Measurements from ENCODE around the gene RASAL3.

The RASAL3 gene

DNA sequence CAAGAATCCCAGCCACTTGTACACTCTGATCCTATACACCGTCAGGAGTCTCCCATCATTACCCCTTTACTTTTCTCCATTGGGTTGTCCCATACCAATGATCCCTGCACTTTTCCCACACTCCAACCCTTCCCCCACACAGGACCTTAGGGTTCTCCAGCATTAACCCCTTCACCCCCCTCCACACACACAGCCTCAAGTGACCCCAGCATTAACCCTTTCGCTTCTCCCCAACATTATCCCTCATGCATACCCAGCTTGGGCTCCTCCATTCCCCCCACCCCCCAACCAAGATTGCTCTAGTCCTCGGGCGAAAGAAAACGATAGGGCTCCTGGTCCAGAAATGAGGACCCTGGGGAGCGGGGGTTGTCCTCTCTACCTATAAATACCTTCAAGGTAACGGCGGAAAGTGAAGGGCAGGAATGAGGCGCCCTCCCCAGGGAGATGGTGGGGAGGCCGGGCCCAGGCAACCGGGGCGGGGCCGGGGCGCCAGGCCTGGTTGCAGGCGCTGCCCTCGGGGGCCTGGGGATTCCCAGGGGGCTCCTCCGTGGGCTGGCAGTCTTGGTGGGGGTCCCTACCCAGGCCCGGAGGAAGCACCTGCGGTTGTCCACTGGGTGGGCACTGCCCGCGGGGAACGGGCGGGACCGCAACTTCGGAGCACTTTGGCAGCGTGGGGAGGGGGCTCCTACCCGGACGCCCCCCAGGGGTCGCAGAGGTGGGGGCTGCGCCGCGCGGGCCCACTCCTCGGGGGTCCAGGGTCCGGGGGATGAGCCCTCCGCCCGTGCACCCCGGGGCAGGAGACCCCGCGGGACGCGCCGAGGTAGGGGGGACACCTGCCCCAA is 15.3 kb downstream of the RASAL3 start:
- DNase-seq: no peak

DNA sequence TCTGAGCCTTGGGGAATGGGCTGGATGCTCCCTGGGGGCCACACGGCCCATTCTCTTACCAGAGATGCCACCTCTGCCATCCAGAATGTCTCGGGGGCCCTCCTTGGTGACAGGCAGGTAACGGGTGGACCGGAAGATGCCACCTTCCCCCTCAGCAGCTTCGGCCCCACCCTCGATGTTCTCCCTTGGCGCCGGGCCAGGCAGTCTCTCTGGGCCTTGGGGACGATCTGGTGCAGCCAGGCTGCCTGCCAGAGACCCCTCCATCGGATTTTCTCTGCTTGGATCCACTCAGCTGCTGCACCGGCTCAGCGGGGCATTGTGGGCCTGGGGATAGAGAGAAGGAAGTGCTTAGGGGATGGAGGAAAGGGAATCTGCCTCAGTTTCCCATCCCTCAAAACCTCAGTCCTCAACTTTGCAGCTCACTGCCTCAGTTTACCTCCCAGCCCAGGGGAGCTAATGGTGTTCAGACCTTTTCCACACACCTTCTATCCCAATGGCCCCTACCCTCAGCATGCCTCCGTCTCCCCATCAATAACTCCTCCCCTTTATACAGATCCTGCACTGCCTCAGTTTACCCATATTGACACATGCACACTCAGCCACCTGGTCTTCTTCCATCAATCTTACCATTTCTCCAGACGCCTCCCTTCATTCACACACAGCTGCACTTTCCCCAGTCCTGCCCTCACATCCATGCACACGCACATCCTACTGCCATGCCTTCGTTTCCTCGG is 16.1 kb downstream of the RASAL3 start:
- DNase-seq: no peak

DNA sequence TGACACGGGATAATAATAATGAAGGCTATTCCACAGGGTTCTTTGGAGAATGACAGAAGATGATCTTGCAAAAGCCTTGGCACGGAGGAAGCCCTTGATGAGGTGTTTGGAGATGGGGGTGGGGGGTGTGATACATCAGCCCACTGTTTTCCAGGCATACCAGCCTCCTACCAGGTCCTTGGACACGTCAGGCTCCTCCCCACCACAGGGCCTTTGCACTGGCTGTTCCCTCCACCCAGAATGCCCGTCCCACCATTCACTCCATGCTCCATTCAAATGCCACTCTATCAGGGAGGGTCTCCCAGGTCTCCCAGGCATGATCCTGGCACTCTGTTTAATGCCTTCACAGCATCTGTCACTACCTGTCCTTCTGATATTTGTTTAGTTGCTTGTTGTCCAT is 17.3 kb downstream of the RASAL3 start:
- no peak for DNase-seq

DNA sequence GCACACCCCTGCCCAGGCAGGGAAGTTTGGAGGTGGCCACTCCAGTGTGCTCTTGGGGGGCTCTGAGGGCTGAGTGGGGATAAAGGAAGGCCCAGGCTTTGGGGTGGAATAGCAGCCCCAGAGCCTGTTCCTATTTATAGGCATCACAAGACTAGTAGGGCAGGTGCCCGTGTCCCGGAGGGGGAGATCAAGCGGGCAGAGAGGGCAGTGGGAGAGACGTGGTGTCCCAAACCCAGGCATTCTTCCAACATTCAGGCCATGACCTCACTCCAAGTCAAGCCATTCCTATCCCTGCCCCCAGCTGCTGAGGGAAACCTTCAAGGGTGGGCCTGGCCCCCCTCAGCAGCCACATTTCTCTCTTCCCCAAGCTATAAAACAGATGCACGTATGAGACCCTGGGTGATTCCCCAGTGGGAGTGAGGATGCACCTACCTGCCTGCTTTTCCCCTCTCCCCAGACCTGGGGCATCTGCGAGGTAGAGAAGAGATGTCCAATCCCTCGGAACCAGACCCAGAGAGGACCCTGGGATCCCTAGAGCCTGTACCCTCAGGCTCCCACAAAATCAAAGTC is 18.5 kb downstream of the RASAL3 start:
- no peak for DNase-seq

DNA sequence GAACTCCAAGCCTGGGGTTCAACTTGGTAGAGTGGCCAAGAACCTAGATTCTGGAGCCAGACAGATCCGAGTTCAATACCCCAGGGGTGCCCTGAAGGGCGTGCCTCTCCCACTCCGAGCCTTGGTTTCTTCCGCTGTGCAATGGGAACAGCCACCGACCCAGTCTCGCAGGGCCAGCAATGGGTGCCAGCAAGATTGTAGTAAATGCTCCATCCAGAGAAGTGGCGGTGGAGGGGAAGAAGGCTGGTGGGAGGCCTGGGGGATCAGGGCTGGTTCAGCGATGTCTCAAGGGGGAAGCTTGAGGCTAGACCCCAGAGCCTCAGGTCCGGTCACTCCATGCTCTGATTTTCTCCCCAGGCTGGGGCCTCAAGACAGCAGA is 19.1 kb downstream of the RASAL3 start:
- no peak for DNase-seq

DNA sequence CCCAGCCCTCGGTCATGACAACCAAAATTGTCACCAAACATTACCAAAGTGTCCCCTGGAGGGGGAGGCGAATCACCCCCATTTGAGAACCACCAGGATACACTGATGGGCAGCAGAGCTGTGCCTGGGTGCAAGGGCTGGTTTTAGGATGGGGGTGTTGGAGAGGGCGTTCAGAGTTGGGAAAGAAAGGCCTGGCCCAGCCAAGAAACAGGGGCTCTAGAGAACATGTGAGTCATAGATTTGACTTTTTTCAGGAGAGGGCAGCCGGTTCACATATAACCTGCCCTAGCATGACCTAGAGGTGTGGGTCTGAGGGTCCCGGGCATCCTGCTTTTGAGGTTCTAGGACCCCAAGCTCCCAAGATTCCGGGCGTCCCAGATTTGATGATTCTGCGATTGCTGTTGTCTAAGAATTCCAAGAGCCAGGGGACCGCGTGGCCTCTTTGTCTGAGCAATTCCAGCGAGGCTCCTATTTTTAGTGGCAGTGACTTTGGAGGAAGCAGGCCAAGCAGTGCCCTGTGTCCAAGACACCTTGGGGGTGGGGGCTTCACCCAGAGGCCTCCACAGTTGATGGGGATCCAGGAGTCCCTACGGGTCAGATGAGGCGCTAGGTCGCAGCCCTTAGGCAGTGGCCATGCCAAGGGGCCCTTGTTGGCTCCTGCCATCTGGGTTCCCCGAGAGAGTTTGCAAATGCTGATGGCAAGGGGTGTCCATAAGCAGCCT is 19.7 kb downstream of the RASAL3 start:
- no peak for DNase-seq

DNA sequence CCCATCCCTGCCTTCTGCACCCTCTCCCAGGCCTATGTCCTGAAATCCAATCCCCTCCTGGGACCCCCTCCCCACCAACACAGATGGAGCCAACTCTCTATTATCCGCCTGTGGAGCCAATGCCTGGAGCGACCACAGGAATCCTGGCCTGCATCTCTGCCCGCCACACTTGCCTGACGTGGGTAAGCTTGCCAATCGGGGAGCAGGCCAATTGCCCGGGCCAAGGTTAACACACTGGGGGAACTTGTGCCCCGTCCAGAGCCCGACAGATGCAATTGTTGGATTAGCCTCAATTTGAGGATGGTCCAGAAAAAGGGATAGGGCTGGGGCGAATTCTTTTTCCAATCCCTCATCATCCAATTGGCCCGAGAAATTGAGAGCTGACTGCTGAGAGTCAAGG is 20.5 kb downstream of the RASAL3 start:
- DNase-seq: no peak

DNA sequence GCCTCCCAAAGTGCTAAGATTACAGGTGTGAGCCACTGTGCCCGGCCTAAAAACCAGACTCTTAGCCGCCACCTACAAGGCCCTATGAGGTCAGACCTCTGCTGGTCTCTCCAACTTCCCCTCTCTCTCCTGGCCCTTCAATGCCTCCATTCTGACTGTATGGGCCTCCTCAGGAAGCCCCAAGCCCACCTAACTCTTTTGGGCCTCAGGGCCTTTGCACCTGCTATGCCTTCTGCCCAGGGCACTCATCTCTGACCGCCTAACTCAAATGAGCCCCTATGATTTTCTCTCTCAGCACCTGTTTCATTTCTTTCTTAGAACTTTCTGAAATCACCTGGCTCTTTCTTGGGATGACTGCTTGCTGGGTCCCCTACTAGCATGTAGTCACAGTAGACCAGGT is 21.0 kb downstream of the RASAL3 start:
- DNase-seq: no peak

DNA sequence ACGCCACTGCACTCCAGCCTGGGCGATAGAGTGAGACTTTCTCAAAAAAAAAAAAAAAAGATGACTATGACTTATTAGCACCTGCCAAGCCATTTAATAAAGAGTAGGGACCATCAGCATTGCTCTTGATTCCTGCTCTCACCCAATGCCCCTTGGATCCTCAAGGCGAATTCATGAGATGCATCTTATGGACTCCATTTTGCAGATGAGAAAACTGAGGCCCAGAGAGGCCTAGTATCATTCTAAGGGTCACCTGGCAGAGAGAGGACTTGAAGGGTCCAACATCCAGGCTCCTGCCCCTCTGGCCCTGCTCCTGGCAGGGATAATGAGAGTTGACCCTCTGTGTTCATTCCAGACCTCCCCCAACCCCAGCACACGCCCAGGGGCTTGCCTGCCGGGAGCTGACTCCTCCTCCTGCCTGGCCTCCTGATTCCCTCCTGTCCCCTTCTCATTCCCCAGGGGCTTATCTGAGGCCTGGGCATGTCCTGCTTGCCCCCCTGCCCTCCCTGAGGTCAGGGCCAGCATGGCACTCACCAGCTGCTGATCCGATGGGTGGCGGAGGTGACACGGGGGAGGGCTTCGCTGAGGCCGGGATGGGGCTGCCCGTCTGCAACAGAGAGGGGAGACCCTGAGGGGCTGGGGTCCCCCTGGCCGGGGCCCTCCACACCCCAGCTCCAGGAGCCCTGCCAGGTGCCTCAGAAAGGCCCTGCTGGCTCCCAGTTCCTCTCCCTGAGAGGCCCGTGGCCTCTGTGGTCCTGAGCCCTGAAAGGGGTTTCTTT is 22.0 kb downstream of the RASAL3 start:
- DNase-seq: no peak

DNA sequence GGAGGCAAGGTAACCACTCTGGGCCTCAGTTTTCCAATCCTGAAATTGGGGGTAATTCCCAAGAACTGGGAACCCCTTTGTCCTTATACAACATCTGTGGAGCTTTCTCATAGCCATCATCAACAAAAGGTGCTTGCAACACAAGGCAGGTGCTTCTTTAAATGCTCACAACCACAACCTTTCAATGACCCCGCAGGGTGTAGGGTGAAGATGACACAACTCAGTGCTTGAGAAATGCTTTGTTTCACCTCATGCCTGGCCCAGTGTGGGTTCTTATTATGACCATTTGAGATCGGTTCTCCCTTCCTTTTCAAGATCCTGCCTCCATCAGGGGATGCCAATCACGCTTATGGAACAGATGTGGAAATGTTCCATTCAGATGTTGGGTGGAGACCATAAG is 23.0 kb downstream of the RASAL3 start:
- no peak for DNase-seq

DNA sequence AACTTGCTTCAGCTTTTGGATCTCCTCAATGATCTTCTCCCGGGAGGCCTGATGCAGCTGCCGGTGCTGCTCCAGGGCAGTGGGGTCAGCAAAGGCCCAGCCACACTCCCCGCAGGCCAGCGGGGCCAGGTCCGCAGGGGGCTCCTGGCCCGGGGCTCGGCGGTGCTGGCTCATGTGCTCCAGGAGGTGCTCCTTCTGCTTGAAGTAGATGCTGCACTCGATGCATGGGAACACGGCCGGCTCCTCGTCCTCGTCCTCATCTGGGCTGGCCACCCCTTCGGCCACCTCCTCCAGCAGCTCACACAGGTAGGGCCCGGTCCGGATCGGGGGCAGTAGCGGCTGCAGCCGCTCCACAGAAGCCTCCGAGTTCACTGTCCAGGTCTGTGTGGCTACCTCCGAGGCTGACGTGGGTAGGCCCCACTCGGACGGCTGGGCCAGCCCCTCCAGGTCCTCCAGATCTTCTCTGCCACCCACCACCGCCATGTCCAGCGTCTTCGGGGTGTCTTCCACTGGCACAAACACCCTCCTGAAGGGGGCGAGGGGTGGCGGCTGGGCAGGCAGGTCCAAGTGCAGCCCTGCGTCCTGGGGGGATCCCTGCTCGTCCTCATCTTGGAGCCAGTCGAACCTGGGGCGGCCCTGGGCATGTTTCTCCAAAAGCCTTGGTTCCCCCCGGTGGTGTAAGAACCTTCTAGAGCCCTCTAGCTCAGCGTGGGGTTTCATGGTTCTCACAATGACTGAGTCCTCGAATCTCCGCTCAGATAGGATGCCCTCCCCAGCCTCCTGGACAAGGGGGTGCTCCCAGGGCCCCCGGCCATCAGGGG is 24.3 kb downstream of the RASAL3 start:
- no peak for DNase-seq

DNA sequence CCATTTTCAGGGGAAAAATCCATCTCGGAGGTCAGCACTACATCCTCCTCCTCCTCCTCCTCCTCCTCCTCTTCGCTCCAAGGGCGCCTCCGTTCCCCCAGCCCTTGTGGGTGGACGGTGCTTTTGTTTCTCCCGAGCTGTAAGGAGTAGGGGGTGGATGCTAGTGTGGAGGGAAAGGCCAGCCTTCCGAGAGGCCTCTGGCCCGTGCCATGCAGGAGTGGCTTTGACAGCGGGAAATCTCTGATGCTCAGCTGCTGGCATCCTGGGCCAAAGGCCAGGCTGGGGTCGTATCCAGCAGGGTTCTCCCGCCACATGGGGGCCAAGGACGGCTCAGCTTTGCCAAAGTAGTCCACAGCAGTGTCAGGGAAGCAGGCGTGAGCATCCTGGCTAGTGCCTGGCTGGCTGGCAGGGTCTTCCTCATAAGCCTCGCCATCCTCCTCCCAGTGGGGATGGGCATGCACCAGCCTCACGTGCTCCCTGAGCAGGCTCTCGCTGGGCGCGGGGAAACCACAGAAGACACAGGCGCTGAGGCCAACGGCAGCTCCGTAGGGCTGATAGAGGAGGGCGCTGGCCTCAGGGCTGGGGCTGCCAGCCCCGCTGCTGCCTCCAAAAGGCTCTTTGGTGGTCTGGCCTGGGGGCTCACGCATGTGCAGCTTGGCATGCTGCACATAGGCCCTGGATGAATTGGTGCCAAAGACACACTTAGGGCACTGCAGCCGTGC is 25.1 kb downstream of the RASAL3 start:
- DNase-seq: no peak

DNA sequence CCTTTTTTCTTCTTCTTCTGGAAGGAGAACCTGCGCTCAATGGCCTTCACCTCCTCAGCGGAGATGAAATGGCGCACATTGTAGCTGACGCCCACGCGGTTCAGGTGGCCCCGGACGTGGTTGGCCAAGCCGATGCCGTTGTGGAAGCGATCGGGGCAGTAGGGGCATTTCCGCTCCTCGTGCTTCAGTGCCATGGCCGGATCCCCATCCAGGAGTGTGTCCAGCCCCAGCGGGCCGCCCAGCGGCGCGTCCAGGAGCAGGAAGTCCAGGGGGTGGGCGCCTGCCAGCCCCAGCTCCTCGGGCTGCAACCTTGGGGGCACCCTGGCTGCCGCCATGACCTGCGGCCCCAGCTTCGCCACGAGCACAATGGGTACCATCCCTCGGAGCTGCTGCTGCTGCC is 25.8 kb downstream of the RASAL3 start:
- DNase-seq: no peak

DNA sequence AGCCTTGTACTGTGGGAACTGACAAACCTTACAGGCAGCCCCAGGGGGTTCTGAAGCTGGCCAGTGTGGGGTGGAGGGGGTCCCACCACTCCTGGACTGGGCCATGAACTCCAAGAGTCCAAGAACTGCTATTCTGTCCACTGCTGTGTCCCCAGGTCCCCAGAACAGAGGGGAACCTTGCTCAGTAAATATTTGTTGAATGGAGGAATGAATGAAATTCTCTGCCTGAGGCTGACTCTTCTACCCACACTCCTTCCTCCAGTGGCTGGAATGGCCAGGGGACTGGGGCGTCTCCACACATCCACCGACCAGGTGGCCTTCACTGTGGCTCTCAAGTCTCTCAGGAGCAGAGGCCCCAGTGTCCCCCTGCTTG is 26.2 kb downstream of the RASAL3 start:
- DNase-seq: no peak

DNA sequence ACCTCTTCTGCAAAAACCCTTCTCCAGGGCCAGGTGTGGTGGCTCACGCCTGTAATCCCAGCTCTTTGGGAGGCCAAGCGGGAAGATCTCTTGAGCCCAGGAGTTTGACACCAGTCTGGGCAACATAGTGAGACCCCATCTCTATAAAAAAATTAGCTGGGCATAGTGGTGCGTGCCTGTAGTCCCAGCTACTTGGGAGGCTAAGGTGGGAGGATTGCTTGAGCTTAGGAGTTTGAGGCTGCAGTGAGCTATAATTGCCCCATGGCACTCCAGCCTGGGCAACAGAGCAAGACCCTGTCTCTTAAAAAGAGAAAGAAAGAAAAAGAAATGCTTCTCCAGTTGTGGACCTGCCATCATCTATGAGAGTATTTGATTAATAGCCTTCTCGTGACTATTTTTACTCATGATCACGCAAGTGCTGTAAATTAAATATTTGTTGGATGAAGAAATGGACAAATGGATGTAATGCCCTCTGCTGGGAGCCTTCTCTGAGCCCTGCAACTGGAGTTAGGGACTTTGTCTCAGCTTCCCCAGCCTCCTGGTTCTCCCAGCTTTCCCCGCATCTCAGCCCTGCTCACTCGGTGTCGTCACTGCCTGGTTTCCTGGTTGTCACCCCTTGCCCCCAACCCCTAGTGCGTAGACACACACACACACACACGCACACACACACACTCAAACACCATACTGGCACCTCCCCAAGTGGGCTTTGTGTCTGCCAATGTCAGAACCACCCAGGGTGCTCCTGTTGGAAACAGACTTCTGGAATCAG is 26.8 kb downstream of the RASAL3 start:
- DNase-seq: no peak

DNA sequence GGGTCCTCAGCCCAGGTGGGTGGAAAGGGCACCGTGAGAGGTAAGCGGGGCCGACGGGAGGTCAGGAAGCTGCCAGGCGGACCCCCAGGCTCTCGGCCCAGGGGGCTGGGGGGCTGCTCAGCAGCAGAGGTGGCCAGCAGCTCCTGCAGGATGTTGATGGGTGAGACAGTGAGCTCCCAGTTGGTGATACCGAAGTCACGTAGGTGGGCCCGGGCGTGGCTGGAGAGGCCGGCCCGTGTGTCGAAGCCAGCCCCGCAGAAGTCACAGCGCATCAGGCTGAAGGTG is 27.6 kb downstream of the RASAL3 start:
- no peak for DNase-seq

DNA sequence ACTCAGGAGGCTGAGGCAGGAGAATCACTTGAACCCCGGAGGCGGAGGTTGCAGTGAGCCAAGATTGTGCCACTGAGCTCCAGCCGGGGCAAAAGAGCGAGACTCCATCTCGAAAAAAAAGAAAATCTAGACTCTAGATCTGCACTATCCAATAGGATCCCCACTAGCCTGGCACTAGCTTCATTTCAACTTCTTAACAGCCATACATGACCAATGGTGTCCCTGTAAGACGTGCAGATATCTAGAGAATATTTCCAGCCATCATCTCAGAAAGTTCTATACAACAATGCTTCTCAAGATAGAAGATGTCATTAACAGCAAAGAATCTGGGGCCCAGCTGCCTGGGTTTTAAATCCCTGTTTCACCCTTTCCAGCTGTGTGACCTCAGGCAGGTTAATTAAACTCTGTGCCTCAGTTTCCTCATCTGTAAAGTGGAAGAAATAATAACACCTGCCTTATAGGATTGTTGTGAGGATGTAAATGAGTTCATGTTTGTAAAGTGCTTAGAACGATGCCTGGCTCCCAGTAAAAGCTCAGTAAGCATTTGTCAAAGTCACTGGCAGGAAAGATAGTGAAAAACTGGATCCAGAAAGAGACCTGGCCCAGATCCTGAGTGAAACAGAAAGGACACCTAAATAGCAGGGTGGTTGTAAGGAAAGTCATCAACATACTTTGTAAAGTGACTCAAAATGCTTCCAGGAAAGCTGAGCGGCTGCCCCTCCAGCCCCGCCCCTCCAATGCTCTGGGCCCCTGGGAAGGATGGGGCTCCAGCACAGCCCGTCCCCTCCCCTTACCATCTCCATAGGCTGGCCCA is 28.1 kb downstream of the RASAL3 start:
- no peak for DNase-seq

DNA sequence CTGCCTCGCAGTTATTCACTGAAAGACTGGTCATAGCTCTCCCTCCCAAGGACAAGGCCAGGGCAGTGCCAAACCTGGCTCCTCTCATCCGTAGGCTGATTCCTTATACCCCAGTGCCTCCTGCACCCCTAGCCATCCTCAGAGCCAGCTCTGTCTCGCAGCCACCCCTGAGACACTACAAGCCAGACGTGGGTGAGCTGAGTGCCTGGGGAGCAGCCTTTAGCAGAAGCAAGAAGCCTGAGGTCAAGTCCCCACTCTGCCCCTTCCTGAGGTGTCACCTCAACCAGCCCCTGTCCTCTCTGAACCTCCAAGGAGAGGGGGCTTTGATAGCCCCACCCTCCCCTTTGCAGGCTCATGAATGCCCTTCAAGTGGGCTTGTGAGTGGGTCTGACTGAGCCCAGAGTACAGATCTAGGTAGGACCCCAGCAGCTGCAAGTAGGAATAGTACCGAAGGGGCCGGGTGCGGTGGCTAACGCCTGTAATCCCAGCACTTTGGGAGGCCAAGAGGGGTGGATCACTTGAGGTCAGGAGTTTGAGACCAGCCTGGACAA is 30.8 kb downstream of the RASAL3 start:
- DNase-seq: no peak

Data from activated naive CD4-positive, alpha-beta T cell treated with Interleukin-2 at 50 U/mL for 16 hours (primary cell).